ENCODE measurements around the gene CCM2. TPM values are rescaled to one million over a fixed set of nuclear protein-coding genes. Genes with fewer than 3 reads are reported as not detected.
A peak's percentile ranks its signal among the peaks of the same experiment; 100 is the strongest.

CCM2 gene
- total and polyA plus RNA-seq, 8 donors, result 23.0 to 50.1 (median 29.9) TPM

DNA sequence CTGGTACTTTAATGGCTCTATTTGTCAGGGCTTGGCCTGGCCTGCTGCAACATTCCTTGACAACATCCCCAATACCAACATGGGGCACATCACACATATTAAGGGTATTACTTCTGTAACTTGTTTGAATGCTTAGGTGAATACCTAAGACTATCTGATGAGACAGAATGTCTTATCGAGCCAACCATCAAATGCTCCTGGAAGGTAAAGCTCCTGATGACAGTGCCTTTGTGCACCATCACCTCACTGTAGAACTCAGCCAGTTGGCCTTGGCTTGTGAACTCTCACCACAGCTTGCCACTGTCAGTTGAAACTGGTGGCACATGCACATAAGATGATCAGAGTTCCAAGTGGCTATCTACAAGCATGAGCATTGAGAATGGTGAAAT lies 17.5 kb upstream of the CCM2 start:
- TF ChIP-seq CTCF (IDR thresholded peaks at IDR 0.05), result no peak

GRCh38 chr7:44982970-44983369 lies 17.0 kb upstream of the CCM2 start:
- peaks cover 44 to 92% of the 10 kb centered on the region in 2 donors for H3K4me1 ChIP-seq
- TF ChIP-seq CTCF (IDR thresholded peaks at IDR 0.05), result no peak
- H3K36me3 ChIP-seq, result peaks cover 0 to 49% of the 10 kb centered on the region in 2 donors
- H3K27me3 ChIP-seq, result no peaks in the 10 kb centered on the region
- no peak overlapping the region for H3K27ac ChIP-seq
- DNase-seq (no peak), ATAC-seq (no peak)
- no peaks in the 10 kb centered on the region for H3K9me3 ChIP-seq
- intact Hi-C loops (cut with DNase I), result no loop called here
- peak overlapping the region in 1 of 2 donors; percentile 66 for H3K4me3 ChIP-seq

More for the DNA sequence above, 17.5 kb upstream of the CCM2 start:
- Histone ChIP-seq H3K4me3 (peak overlapping the region in 1 of 2 donors; percentile 66), H3K4me1 (peaks cover 44 to 91% of the 10 kb centered on the region in 2 donors), H3K27me3 (no peaks in the 10 kb centered on the region), H3K9me3 (no peaks in the 10 kb centered on the region), H3K27ac (no peak overlapping the region), H3K36me3 (peaks cover 0 to 49% of the 10 kb centered on the region in 2 donors)
- DNase-seq (no peak), ATAC-seq (no peak)
- intact Hi-C loops (cut with DNase I), result no loop called here

DNA sequence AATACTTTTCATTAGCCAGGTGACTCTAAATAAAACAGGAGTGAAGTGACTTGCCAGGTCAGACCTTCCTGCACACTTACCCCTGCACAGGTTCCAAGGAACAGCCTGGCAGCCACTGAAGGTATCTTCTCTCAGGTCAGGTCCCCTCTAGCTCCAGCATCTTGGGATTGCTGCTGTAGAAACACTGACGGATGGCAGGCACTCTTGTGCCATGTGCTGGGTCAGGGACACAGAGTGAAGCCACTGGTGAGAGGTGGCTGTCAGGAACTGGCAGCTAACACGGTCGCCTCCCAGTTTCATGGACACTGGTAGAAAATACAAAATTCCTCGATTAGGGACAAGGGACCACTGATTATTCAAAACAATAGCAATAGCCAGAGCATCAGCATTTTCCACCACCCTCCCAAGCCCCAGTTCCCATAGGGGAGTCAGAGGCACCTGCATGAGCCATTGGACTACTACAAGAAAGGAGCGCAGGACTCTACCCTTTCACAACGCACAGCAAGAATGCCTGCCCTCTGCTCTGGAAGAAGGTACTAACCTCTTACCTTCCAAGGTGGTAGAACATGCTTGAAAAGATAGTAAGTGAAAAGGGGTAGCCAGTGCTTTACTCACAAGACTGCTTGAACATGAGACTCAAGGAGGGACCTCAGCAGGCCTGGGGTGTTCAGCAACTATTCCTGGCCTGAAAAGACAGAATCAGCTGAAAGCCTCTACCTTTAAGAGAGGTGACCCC lies 16.1 kb upstream of the CCM2 start:
- no peak for TF ChIP-seq CTCF (IDR thresholded peaks at IDR 0.05)
- peak overlapping the region in 1 of 2 donors; percentile 66 for H3K4me3 ChIP-seq
- intact Hi-C loops (cut with DNase I), result no loop called here
- no peaks in the 10 kb centered on the region for H3K9me3 ChIP-seq
- H3K4me1 ChIP-seq, result peaks cover 37 to 83% of the 10 kb centered on the region in 2 donors
- ATAC-seq (no peak), DNase-seq (no peak)
- H3K27me3 ChIP-seq, result no peaks in the 10 kb centered on the region
- peaks cover 0 to 49% of the 10 kb centered on the region in 2 donors for H3K36me3 ChIP-seq
- H3K27ac ChIP-seq, result peak overlapping the region in 1 of 2 donors; percentile 97

DNA sequence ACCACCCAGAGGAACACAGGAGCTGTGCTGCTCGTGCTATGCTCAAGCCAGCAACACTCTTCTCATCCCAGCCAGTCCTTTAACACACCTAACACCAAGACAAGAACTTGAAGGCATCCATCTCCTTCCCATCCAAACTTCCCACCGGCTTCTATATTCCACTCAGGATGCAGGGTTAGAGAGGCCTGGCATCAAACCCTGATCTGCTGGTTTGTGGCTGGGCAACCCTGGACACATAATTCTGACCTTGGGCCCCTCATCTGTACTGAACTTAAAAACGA lies 15.6 kb upstream of the CCM2 start:
- H3K4me3 ChIP-seq, result peak overlapping the region in 1 of 2 donors; percentile 66
- H3K4me1 ChIP-seq, result peaks cover 32 to 78% of the 10 kb centered on the region in 2 donors
- H3K9me3 ChIP-seq, result no peaks in the 10 kb centered on the region
- peak overlapping the region in 1 of 2 donors; percentile 97 for H3K27ac ChIP-seq
- peaks cover 0 to 49% of the 10 kb centered on the region in 2 donors for H3K36me3 ChIP-seq
- H3K27me3 ChIP-seq, result no peaks in the 10 kb centered on the region
- ATAC-seq (no peak), DNase-seq (no peak)
- TF ChIP-seq CTCF (IDR thresholded peaks at IDR 0.05), result no peak
- intact Hi-C loops (cut with DNase I), result no loop called here

- DNase-seq (no peak), ATAC-seq (no peak)
- H3K9me3 ChIP-seq, result no peaks in the 10 kb centered on the region
- peaks cover 25 to 70% of the 10 kb centered on the region in 2 donors for H3K4me1 ChIP-seq
- H3K27ac ChIP-seq, result peak overlapping the region; percentile 96 to 97
- H3K4me3 ChIP-seq, result peak overlapping the region; percentile 52 to 66
- peaks cover 0 to 49% of the 10 kb centered on the region in 2 donors for H3K36me3 ChIP-seq
- intact Hi-C loops (cut with DNase I), result no loop called here
- H3K27me3 ChIP-seq, result no peaks in the 10 kb centered on the region
- no peak for TF ChIP-seq CTCF (IDR thresholded peaks at IDR 0.05)
These were observed 14.8 kb upstream of the CCM2 start for GRCh38 chr7:44985033-44985695.
